Osteoblast (primary cell): ENCODE results near the gene NREP. TPM values are rescaled to one million over a fixed set of nuclear protein-coding genes. Genes with fewer than 3 reads are reported as not detected.

Experiments
- DNase-seq: peaks from one replicate; pipeline ENCODE4 v3.0.0; 2011; ENCODE audit warnings: low spot score, mixed read lengths; ENCODE audit not compliant: insufficient read length; ENCODE audit errors: missing footprints
- H2AFZ ChIP-seq: 2 replicates; pipeline ENCODE4 v1.6.0; 2011; ENCODE audit warnings: mild to moderate bottlenecking, low read length
- H3K27ac ChIP-seq: 2 replicates; pipeline ENCODE4 v1.5.1; 2011; ENCODE audit warnings: mild to moderate bottlenecking, low read depth, low read length, moderate library complexity
- H3K27me3 ChIP-seq: 2 replicates; pipeline ENCODE4 v1.6.0; 2012; ENCODE audit warnings: mild to moderate bottlenecking, control low read depth, inconsistent platforms, low read length, moderate library complexity; ENCODE audit not compliant: insufficient read depth
- H3K36me3 ChIP-seq: 2 replicates; pipeline ENCODE4 v1.5.1; 2011; ENCODE audit warnings: mild to moderate bottlenecking, low read length, control low read depth, moderate library complexity; ENCODE audit not compliant: insufficient read depth
- H3K4me1 ChIP-seq: 2 replicates; pipeline ENCODE4 v1.5.1; 2011; ENCODE audit warnings: mild to moderate bottlenecking, low read length, control low read depth, moderate library complexity; ENCODE audit not compliant: insufficient read depth
- H3K4me2 ChIP-seq: 2 replicates; pipeline ENCODE4 v1.6.0; 2011; ENCODE audit warnings: mild to moderate bottlenecking, low read length; ENCODE audit not compliant: insufficient read depth
- H3K4me3 ChIP-seq: fragments of 200-600 bp; sonication (generic); 3 replicates; pipeline ENCODE4 v1.5.1; 2012; ENCODE audit warnings: mild to moderate bottlenecking, low read length, inconsistent platforms; ENCODE audit not compliant: insufficient read depth
- H3K79me2 ChIP-seq: 2 replicates; pipeline ENCODE4 v1.6.0; 2012; ENCODE audit warnings: mild to moderate bottlenecking, low read length, control low read depth, inconsistent platforms; ENCODE audit not compliant: insufficient read depth
- H3K9me3 ChIP-seq: 2 replicates; pipeline ENCODE4 v1.5.1; 2011; ENCODE audit warnings: low read depth, low read length, control low read depth
- H4K20me1 ChIP-seq: 2 replicates; pipeline ENCODE4 v1.6.0; 2012; ENCODE audit warnings: mild to moderate bottlenecking, low read length, control low read depth; ENCODE audit not compliant: insufficient read depth
- total RNA-seq: library from RNA; depleted of rRNA; stranded (reverse); fragments of >200 nt; gene quantifications from 2 replicates; pipeline ENCODE4 v1.2.3, GENCODE V29; 2012
- TF ChIP-seq, protein P1 (sequence below): IDR thresholded peaks from 2 replicates; pipeline ENCODE4 v1.5.1; 2011; ENCODE audit warnings: mild to moderate bottlenecking, low read depth, low read length, moderate library complexity; ENCODE audit errors: extremely low read depth

The NREP gene
- total RNA-seq, 1 donor, result 182 TPM

DNA sequence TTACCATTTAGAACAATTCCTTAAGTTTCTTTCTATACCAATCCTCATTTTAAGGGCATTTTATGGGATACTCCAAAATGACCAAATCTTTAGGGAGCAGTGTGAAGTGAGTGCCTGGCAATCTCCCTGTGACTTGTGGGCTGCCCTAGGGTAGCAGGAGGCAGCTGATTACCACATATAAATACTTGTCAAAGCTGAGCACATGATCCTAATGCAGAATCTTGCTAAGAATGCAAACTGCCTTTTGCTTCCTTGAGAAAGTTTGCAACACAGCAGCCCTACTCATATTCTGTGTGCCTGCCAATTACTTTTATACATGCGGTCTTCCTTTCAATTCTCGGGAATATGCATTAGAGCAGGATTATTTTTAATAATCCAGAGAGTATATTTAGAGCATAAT is 18.2 kb upstream of the NREP start:
- TF ChIP-seq, protein P1, sequence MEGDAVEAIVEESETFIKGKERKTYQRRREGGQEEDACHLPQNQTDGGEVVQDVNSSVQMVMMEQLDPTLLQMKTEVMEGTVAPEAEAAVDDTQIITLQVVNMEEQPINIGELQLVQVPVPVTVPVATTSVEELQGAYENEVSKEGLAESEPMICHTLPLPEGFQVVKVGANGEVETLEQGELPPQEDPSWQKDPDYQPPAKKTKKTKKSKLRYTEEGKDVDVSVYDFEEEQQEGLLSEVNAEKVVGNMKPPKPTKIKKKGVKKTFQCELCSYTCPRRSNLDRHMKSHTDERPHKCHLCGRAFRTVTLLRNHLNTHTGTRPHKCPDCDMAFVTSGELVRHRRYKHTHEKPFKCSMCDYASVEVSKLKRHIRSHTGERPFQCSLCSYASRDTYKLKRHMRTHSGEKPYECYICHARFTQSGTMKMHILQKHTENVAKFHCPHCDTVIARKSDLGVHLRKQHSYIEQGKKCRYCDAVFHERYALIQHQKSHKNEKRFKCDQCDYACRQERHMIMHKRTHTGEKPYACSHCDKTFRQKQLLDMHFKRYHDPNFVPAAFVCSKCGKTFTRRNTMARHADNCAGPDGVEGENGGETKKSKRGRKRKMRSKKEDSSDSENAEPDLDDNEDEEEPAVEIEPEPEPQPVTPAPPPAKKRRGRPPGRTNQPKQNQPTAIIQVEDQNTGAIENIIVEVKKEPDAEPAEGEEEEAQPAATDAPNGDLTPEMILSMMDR, result no peak
- Histone ChIP-seq H3K36me3 (no peaks in the 10 kb centered on the region), H3K4me1 (peaks cover 20% of the 10 kb centered on the region), H3K4me3 (no peak overlapping the region), H3K79me2 (no peaks in the 10 kb centered on the region), H2AFZ (no peak overlapping the region), H3K4me2 (no peak overlapping the region), H4K20me1 (no peaks in the 10 kb centered on the region), H3K9me3 (no peaks in the 10 kb centered on the region), H3K27ac (peak overlapping the region; percentile 31), H3K27me3 (no peaks in the 10 kb centered on the region)
- DNase-seq, result no peak

DNA sequence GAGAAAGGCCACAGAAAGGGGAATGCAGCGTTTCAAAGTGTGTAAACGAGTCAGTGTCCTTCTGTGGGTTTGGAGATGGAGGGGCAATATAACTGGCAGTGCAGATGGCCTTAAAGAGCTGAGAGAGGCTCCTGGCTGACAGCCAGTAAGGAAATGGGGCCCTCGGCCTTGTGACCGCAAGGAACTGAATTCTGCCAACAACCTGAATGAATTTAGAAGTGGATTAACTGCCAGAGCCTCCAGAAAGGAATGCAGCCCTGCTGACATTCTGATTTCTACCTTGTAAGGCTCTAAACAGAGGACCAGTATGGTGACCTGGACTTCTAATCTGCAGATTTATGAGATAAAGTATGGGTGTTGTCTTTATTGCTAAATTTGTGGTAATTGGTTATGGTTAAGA is 17.5 kb upstream of the NREP start:
- H3K4me2 ChIP-seq, result peak overlapping the region; percentile 55
- H3K27me3 ChIP-seq, result no peaks in the 10 kb centered on the region
- H3K4me1 ChIP-seq, result peaks cover 14% of the 10 kb centered on the region
- no peaks in the 10 kb centered on the region for H3K79me2 ChIP-seq
- H2AFZ ChIP-seq, result peak overlapping the region; percentile 36
- no peak overlapping the region for H3K4me3 ChIP-seq
- H3K36me3 ChIP-seq, result no peaks in the 10 kb centered on the region
- H3K27ac ChIP-seq, result peak overlapping the region; percentile 31
- H4K20me1 ChIP-seq, result no peaks in the 10 kb centered on the region
- no peaks in the 10 kb centered on the region for H3K9me3 ChIP-seq
- TF ChIP-seq, protein P1, result no peak
- DNase-seq, result no peak

DNA sequence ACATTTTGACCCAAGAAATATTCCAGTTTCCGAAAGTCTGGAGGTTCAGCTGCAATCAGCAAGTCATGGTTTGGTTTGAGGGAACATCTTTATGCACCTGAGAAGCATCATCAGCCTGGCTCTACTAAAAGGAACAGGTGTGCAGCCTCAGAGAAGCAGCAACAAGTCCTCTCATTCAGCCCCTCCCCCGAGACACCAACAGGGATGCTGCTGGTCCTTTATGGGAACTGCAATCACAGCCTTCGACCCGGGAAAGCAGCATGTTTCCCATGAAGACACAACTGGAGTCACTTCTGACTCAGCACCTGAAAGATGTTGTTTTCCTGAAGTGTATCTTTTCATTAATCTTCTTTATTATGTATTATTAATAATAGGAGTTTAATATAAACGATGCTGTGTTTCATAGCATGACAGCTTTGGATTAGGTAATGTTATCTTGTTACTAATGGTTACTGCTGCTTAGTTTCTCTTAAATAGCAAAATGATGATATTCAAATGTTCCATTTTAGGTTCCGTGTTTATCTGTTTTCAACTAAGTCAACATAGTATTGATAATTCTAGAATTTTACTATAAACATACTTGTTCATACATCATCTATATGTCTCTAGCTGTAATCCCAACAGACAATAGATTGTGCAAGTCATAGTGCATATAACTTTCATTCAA is 15.6 kb upstream of the NREP start:
- Histone ChIP-seq H3K9me3 (no peaks in the 10 kb centered on the region), H3K27ac (no peak overlapping the region), H2AFZ (no peak overlapping the region), H3K79me2 (no peaks in the 10 kb centered on the region), H3K4me3 (no peak overlapping the region), H3K27me3 (no peaks in the 10 kb centered on the region), H4K20me1 (no peaks in the 10 kb centered on the region), H3K36me3 (no peaks in the 10 kb centered on the region), H3K4me1 (peaks cover 14% of the 10 kb centered on the region), H3K4me2 (no peak overlapping the region)
- TF ChIP-seq, protein P1, result no peak
- DNase-seq, result no peak

DNA sequence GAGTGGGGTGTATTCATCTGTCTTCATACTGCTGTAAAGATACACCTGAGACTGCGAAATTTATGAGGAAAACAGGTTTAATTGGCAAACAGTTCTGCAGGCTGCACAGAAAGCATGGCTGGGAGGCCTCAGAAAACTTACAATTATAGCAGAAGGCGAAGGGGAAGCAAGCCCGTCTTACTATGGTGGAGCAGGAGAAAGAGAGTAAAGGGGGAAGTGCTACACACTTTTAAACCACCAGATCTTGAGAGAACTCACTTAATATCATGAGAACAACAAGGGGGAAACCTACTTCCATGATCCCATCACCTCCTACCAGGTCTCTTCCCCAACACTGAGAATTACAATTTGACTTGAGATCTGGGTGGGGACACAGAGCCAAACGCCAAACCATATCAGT is 12.5 kb upstream of the NREP start:
- peaks cover 6% of the 10 kb centered on the region for H3K4me1 ChIP-seq
- H3K36me3 ChIP-seq, result no peaks in the 10 kb centered on the region
- H3K27ac ChIP-seq, result no peak overlapping the region
- no peaks in the 10 kb centered on the region for H3K9me3 ChIP-seq
- no peaks in the 10 kb centered on the region for H3K27me3 ChIP-seq
- TF ChIP-seq, protein P1, result no peak
- H2AFZ ChIP-seq, result no peak overlapping the region
- H3K4me3 ChIP-seq, result no peak overlapping the region
- H3K4me2 ChIP-seq, result no peak overlapping the region
- H3K79me2 ChIP-seq, result no peaks in the 10 kb centered on the region
- no peaks in the 10 kb centered on the region for H4K20me1 ChIP-seq
- no peak for DNase-seq
